Measurements from ENCODE around the gene CAPG.
"Not testable (repeated sequence)": the region's sequence is repeated elsewhere in the genome, so short reads cannot be mapped to it uniquely, and the experiment has no call there.

The CAPG gene

DNA sequence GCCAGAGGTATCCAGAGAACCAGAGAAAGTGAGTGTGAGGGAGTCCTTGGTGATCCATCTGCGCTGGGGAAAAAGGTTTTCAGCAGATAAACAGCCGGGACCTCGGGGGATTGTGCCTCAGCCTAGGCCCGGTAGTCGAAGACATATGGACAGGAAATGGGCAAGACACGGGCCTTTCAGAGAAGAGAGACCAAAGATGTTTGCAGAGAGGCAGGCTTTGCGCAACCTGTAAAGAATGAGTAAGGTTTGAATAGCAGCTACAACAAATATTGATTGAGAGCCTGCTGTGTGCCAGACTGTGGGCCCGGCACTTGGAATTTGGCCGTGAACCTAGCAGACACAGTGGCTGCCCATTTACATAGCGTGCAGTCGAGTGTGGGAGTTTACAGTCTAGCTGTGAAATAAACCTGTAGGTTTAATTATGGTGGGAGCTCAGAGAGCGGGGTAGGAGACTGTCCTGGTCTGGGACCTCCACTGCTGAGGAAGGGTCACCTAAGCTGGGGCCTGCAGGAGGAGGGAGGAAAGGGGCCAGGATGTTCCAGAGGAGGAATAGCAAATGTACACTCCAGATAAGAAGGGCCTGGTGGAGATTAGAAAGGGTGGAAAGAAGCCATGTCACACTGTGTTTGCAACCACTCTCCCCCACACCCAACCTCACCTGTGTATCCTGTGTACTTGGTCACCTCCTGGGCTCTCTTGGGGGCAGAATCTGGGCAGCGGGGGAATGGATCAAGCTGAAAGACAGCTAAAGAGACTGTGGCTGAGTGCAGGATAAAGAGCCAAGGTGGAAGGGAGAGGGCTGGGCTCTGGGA is 11.3 kb upstream of the CAPG start:
- in situ Hi-C loops (cut with MboI; ENCODE audit: low sequenced_read_pairs), result no loop called here

DNA sequence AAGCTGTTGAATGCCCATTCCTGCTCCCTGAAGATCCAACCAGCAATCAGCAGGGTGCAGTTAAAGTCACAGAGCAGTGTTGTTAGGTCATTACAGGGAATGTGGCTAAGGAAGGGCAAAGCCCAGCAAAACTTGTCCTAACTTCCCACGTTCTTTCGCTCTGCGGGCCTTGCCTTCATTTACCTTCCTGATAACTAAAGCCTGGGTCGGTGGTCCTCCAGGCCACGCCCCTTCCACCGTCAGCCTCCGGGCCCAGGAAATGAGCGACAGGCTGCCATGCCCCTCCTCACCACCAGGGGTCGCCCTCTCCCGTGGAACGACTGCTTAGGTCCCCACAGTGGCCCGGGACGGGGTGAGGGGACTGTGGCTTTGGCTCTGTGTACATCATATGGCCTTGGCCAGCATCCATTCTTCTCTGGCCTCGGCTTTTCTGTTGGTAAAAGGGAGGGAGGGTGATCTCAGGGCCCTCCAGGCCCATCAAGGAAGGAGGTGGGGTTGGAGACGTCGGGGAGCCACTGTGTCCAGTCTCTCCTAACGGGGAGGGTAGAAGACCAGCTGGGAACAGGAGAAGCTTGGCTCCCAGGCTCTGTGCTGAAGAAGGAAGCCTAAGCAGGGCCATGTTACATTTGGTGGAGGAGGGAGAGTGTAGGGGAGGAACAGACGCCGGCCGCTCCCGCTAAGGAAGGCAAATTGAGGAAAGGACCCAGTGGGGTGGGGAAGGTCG is 10.5 kb upstream of the CAPG start:
- in situ Hi-C loops (cut with MboI; ENCODE audit: low sequenced_read_pairs), result no loop called here

DNA sequence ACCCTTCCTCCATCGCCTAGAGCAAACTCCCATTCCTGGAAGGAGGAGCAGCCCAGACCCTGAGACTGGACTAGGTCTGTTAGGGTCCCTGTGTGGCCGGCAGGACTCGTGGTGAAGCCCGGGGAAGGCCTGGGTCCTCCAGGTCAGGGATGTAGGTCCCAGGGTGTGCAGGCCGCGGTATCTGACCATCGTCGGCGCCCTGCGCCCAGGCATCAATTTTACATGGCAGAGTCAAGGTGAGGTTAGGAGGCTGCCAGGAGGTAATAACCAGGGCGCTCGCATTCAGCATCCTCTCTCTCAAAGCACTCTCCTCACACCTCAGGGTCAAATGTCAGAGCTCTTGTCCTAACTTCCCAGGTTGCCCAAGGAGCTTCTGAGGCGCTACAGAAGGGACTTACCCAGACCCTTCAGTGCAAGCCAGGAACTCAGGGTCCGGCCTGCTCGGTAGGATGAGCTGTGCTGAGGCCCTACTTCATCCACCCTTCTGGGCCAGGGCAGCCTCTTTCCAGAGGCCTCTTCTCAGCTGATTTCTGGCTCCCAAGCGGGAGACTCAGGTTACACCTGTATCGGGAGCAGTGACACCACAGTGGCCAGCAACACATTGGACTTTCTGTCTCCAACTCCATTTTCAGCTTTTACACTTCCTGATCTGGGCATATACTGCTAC is 9.0 kb upstream of the CAPG start:
- in situ Hi-C loops (cut with MboI; ENCODE audit: low sequenced_read_pairs), result no loop called here

DNA sequence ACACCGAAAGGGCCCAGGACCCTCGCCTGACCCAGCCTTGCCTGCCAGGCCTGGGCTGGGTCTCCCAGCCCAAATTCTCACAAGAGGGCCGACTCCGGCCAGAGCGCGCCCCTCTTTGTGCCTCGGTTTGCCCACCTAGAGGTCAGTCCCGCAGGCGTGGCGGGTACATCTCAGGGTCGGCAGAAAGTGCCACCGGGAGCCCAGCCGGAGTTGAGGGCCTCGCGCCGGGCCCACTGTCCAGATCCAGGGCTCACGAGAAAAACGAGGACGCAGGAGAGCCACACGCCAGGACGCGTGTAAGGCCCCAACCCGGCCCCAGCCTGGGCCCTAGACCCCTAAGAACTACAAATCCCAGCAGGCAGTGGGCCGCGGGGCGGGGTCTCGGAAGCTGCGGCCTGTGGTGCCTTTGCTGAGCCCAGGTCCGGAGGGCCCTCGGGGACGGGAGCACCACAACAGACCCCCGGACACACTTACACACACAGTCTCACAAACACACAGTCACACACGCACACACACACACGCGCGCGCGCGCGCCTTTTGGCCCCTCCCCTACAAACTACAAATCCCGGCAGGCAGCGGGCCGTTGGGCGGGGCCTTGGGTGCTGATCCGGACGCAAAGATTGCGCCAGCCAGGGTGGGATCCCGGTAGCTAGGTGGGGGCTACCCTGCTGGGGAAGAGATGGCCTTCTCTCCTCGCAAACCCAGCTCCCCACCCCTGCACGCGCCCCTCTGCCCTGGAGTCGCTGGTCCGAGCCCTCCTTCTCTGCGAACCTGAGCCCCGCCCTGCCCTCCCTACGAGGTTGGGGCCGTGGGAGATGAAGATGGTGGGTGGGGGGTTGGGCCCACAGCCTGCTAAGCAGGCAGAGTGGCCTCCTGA is 8.2 kb upstream of the CAPG start, which contains the start of gene SH2D6:
TSS of gene SH2D6 (plus strand) at position 583 of the 877 bp plus-strand sequence. CDS start 10,752 bp downstream, outside the sequence.
- in situ Hi-C loops (cut with MboI; ENCODE audit: low sequenced_read_pairs), result no loop called here

DNA sequence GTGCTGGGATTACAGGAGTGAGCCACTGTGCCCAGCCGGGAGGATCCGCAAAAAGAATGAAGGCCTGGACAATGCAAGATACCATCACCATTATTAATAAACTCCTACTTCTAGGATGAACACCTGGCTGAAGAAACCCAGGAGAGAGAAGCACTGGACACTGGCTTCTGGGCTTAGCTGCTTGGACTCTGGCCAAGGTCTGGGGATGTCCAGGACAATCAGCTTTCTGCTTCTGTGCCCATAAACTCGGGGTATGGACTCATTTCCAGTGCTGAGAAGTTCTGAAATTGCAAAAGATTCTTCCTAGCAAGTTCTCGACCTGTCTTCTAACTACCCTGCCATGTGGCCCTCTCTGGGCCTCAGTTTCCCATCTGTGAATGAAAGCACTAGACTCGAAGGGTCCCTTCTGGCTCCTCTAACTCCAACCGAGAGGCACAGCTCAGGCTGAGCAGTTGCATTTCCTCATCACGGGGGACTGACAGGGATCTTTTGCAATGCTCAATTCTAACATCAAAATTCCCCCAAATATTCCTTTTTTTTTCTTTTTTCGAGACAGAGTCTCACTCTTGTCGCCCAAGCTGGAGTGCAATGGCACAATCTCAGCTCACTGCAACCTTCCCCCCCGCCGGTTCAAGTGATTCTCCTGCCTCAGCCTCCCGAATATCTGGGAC is 5.9 kb upstream of the CAPG start:
- in situ Hi-C loops (cut with MboI; ENCODE audit: low sequenced_read_pairs), result no loop called here

DNA sequence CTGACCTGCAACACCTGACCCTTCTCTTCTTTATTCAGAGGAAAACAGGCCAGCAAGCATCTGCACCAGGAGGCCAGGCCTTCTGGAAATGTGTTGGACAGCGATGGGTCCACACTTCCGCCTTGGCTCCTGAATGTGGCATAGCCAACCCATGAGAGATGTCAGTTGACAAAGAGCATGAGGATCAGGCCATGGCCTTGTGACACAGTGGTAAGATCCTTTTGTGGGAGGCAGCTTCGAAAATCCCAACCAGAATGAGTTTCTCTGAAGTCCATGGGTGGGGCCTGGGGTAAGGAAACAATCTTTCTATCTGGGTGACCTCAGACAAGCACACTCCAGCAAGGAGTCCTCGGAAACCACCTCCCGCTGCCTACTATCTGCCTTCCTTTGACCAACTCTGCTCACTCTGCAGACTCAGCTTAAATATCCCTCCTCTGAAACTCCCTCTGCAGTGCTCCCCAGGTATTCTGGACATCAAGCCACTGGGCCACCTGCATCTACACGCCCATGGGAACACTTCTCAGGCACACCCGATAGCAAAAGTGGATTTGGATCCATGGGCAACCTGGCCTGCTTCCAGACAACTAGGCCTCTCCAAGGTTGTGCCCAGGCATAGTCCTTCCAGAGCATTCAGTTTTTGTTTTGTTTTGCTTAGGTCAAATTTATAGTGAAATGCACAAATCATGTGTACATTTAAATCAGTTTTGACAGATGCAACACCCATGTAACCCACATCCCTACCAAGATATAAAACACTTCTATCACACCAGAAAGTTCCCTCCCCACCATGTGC is 4.8 kb upstream of the CAPG start:
- in situ Hi-C loops (cut with MboI; ENCODE audit: low sequenced_read_pairs), result no loop called here

DNA sequence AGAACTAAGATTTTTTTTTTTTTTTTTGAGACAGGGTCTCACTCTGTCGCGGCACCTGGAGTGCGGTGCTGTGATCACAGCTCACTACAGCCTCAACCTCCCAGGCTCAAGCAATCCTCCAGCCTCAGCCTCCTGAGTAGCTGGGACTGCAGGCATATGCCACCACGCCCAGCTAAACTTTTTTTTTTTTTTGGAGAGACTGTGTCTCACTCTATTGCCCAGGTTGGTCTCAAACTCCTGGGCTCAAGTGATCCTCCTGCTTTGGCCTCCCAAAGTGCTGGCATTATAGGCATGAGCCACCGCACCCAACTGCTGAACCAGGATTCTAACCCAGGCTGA is 4.2 kb upstream of the CAPG start:
- in situ Hi-C loops (cut with MboI; ENCODE audit: low sequenced_read_pairs), result not testable (repeated sequence)

DNA sequence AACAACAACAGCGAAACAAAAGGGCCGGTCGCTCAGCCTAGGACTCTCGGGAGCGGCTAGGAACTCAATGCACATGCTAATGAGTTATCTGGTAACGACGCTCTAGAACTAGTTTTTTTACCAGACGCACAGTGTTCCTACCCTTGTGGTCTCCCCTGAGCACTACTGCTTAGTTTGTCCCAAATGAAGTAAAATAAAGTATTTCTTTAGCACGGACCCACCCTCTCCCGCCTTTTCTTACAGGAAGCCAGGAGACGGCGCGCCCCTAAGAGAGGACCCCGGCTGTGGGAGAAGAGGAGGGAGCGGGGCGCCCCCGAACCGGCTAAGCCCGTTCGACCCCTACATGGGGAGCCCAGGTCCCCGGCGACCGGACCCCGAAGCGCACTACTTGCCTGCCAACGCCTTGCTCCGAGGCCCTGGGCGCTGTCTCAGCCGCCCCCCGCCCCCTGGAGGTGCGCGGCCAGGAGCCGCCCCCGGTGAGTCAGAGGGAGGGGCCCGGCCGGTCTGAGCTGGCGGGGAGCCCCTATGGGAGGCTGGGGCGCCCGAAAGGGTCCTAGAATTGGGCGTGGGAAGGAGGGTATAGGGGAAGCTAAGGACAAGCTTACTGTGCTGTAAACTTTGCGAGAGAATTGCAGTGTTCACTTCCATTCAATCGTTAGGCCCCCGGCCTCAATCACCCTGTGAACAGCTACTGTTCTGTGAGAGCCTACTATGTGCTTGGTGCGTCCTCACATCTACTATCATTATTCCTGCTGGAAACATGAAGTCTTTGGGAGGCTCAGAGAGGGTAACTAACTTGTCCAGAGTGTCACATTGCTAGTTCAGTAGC is 3.6 kb upstream of the CAPG start:
- in situ Hi-C loops (cut with MboI; ENCODE audit: low sequenced_read_pairs), result no loop called here

DNA sequence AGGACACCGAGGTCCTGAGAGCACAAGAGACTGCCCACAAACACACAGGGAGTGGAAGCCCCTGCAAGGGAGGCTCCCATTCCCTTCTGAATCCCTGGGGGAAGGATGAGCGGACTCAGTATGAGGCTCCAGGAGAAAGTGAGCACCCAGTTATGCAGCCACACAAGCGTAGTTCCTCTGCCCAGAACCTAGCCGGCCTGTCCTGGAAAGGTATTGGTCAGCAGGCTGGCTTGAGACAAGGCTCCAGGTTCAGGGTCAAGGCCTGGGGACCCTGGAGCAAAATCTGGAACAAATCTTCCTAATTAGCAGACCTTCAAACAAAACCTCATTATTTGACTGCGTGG is 1.2 kb upstream of the CAPG start:
- in situ Hi-C loops (cut with MboI; ENCODE audit: low sequenced_read_pairs), result no loop called here

DNA sequence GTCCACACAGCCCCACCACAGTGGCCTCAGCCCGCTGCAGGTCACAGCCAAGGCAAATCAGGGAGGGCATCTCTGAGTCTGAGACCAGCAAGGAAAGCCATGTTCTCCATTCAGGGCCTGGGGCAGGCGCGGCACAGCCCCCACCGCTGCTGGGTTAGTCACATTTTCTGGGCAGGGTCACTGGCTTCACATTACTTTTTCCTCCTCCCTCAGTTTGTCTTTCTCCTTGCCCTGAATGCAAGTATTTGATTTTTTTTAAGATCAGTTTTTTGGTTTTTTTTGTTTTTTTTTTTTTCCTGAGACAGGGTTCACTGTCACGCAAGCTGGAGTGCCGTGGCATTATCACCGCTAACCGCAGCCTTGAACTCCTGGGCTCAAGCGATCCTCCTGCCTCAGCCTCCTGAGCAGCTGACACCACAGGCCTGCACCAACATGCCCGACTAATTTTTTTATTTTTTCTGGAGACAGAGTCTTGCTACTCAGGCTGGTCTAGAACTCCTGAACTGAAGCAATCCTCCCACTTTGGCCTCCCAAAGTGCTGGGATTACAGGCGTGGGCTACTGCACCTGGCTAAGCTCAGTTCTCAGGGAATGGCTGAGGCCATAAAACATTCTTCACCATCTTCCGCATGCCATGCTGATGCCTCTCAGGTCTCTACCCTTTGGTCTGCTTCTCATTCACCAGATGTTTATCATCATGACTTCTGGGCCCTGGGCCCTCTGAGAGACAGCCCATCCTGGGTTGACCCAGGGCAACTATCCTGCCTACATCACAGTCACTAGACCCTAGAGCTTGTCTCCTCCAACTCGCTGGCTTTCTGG is 628 bp upstream of the CAPG start:
- in situ Hi-C loops (cut with MboI; ENCODE audit: low sequenced_read_pairs), result no loop called here

DNA sequence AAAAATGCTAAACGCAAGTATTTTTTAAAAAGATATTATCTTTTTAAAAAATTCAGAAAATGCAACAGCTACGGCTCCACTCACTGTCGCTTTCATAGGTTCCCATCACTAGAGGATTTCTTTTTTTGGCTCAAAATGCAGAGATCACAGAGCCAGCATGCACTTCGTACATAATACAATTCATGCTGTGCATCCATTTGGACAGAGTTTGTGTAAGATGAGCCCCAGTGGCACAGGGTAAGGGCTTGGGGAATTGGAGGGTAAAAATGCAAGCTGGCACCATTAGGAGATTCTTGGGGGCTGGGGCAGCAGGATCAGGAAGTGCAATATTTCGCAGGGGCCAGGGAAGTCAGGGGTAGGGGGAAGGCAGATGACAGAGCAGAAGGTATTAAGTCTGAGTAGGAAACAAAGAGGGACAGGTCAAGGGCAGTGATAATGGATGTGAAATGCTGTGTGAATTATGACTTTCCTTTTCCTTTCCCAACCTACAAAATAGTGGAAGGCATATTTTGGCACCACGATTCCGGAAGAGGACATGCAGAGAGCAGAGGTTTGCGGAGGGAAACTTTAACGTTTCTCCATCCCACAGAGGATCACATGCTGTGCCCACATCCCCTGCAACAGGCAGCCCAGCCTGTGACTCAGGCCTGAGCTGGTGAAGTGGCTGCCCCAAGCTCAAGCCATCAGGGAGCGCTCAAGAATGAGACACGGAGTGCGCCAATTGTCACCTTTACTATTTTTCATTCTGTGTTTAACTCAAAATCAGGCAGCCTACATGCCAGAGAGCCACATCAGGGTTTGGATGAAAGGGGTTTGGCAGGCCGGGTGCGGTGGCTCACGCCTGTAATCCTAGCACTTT is 4.7 kb downstream of the CAPG start:
- in situ Hi-C loops (cut with MboI; ENCODE audit: low sequenced_read_pairs), result no loop called here

DNA sequence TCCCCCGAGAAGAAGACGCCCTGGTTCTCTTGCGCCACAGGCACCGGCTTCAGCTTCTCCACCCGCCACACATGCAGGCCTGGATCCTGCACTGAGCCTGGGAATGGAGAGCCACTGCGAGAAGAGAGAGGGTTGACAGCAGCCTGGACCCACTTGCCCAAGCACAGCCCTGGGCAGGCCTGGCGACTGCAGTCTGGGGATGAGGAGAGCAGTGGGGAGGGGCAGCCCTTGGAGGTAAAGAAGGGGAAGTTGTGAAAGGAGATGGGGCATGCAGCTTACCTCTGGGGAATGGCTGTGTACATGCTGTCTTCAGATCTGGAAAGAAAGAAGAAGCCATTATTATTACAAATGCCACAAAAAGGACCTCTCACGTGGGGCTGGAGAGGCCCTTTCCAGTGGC is 8.3 kb downstream of the CAPG start:
- in situ Hi-C loops (cut with MboI; ENCODE audit: low sequenced_read_pairs), result no loop called here

DNA sequence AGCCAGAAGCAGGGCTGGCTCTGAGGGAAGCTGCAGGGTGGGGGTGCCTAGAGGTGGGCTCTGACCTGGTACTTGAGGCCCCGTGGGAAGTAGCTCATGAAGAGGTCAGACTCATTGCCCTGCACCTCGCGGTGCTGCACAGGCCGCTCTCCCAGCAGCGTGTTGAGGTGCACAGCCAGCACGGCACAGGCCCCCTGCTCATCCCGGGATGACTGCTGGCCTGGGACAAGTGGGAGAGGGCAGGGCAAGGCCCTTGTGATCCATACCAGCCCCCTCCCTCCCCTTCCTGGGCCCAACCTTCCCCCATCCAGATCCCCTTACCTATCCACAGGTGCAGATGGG is 8.7 kb downstream of the CAPG start:
- in situ Hi-C loops (cut with MboI; ENCODE audit: low sequenced_read_pairs), result no loop called here

DNA sequence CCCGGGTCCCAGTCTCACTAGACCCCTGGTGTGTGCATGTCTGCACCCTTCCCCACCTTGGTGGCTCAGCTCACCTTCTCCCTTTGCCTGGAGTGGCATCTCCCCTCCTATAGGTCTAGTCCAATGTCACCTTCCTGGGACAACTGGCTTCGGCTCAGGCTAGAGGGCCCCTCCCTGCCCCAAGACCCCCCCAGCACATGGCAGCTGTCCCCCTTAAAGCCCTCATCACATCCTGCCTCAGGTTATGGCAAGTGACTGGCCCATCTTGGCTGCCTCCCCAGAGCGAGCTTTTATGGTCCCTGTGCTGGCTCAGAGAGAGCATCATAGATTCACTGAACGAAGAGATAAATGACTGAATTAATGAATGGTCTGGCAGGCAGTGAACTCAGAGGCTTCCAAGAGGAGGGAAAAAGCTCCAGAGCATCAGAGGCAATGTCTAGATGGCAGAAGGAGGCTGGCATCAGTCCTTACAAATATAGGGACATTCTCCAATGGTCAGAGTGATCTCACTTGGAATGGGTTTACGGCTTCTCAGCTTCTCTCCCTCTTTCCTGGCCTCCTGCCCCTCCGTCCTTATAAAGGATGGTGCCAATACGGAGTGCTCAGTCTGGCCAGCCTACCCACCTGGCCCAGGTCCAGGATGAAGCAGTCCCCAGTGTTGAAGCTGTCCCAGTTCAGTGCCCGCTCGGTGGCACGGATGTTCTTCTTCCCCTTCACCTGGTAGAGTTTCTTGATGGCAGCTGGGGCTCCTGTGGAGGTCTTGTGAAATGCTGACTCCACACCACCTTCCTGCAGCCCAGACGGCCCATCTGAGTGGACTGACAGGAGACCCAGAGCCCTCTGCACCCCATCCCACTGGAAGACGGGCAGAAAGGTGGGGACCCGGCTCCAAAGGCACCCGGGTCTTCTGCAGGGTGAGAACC is 9.4 kb downstream of the CAPG start:
- in situ Hi-C loops (cut with MboI; ENCODE audit: low sequenced_read_pairs), result no loop called here

DNA sequence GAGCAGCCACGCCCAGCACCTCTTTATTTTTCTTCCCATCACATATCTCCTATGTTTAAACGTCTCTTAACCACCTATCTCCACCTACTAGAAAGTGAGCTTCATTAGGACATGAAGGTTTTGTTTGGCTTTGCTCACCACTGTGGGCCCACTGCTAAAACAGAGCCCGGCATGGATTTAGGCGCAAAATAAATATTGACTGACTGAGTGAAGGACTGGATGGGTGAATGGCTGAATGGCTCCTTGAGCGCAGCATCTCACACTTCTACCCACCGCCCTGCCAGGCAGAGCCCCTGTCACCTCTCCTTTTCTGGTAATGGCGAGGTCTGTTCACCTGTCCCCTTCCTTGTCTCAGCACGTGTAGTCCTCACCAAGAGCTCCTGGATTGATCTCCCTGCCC is 10.1 kb downstream of the CAPG start:
- in situ Hi-C loops (cut with MboI; ENCODE audit: low sequenced_read_pairs), result no loop called here

DNA sequence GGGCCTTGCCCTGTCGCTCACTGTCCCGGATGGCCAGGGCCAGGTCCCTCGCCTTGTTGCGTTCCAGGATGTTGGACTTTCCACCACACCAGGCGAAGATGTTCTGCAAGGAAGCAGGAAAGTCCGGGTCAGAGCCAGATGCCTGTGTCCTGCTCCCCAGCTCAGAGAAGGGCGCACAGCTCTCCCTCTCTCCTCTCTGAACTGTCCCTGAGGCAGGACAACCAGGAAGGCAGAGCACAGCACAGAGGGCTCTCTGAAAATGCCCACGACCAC is 11.0 kb downstream of the CAPG start:
- in situ Hi-C loops (cut with MboI; ENCODE audit: low sequenced_read_pairs), result no loop called here

Data from hTERT RPE-1 (cell line).